RWPE2 (cell line): ENCODE results near the gene ATP10A.

Experiments
- ATAC-seq: fragments of 200-7000 bp; cut with Tn5 transposase; 3 replicates; pipeline ENCODE4 v1.9.1; 2021; ENCODE audit warnings: low read depth
- DNase-seq: peaks from one replicate; pipeline ENCODE4 v3.0.0-alpha.2; 2020; ENCODE audit warnings: low spot score
- H3K27ac ChIP-seq: fragments of 450-650 bp; 2 replicates; pipeline ENCODE4 v1.5.1; 2017; ENCODE audit warnings: mild to moderate bottlenecking; ENCODE audit not compliant: poor library complexity, severe bottlenecking
- H3K27me3 ChIP-seq: fragments of 250-450 bp; sonication (Bioruptor Pico); 2 replicates; pipeline ENCODE4 v1.5.1; 2021; ENCODE audit warnings: mild to moderate bottlenecking, moderate library complexity; ENCODE audit not compliant: insufficient read depth, poor library complexity, severe bottlenecking
- H3K36me3 ChIP-seq: fragments of 250-450 bp; sonication (Bioruptor Pico); 2 replicates; pipeline ENCODE4 v1.5.1; 2020; ENCODE audit warnings: low read depth, mild to moderate bottlenecking, moderate library complexity
- H3K4me1 ChIP-seq: fragments of 250-450 bp; sonication (Bioruptor Pico); 2 replicates; pipeline ENCODE4 v1.5.1; 2021; ENCODE audit warnings: mild to moderate bottlenecking, moderate library complexity; ENCODE audit not compliant: insufficient read depth, poor library complexity, severe bottlenecking
- H3K4me3 ChIP-seq: fragments of 250-450 bp; sonication (Bioruptor Pico); 2 replicates; pipeline ENCODE4 v1.5.1; 2021; ENCODE audit warnings: mild to moderate bottlenecking, moderate library complexity; ENCODE audit not compliant: severe bottlenecking
- H3K9me3 ChIP-seq: fragments of 250-450 bp; sonication (Bioruptor Pico); 2 replicates; pipeline ENCODE4 v1.5.1; 2021; ENCODE audit warnings: mild to moderate bottlenecking, moderate library complexity; ENCODE audit not compliant: severe bottlenecking
- CTCF ChIP-seq: fragments of 450-650 bp; IDR thresholded peaks from one replicate; pipeline ENCODE4 v1.5.1; 2017; ENCODE audit warnings: mild to moderate bottlenecking, moderate library complexity; ENCODE audit not compliant: poor library complexity, severe bottlenecking

The ATP10A gene

GRCh38 chr15:25655207-25655948 is 207.7 kb downstream of the ATP10A start:
- Histone ChIP-seq H3K36me3 (no peaks in the 10 kb centered on the region), H3K27me3 (peaks cover 11% of the 10 kb centered on the region), H3K4me1 (no peaks in the 10 kb centered on the region), H3K27ac (no peak overlapping the region), H3K9me3 (no peaks in the 10 kb centered on the region), H3K4me3 (no peak overlapping the region)
- no peak for DNase-seq
- no peak for TF ChIP-seq CTCF
- no peak for ATAC-seq

GRCh38 chr15:25653371-25653770 is 209.8 kb downstream of the ATP10A start:
- no peaks in the 10 kb centered on the region for H3K36me3 ChIP-seq
- H3K9me3 ChIP-seq: no peaks in the 10 kb centered on the region
- no peak overlapping the region for H3K27ac ChIP-seq
- peaks cover 13% of the 10 kb centered on the region for H3K27me3 ChIP-seq
- ATAC-seq (no peak), DNase-seq (no peak)
- TF ChIP-seq CTCF: no peak
- no peak overlapping the region for H3K4me3 ChIP-seq
- no peaks in the 10 kb centered on the region for H3K4me1 ChIP-seq

- DNase-seq: no peak
- no peak overlapping the region for H3K4me3 ChIP-seq
- no peak for ATAC-seq
- peaks cover 17% of the 10 kb centered on the region for H3K27me3 ChIP-seq
- no peaks in the 10 kb centered on the region for H3K9me3 ChIP-seq
- H3K4me1 ChIP-seq: no peaks in the 10 kb centered on the region
- no peaks in the 10 kb centered on the region for H3K36me3 ChIP-seq
- TF ChIP-seq CTCF: no peak
- H3K27ac ChIP-seq: no peak overlapping the region
Measured at GRCh38 chr15:25652704-25653103, 210.4 kb downstream of the ATP10A start.

- Histone ChIP-seq H3K9me3 (no peaks in the 10 kb centered on the region), H3K4me1 (no peaks in the 10 kb centered on the region), H3K36me3 (no peaks in the 10 kb centered on the region), H3K27me3 (peaks cover 25% of the 10 kb centered on the region), H3K4me3 (no peak overlapping the region), H3K27ac (no peak overlapping the region)
- no peak for TF ChIP-seq CTCF
- DNase-seq: no peak
- ATAC-seq: no peak
Measured at GRCh38 chr15:25649390-25649789, 213.7 kb downstream of the ATP10A start.

- Histone ChIP-seq H3K4me1 (no peaks in the 10 kb centered on the region), H3K36me3 (no peaks in the 10 kb centered on the region), H3K27me3 (peaks cover 37% of the 10 kb centered on the region), H3K4me3 (no peak overlapping the region), H3K9me3 (no peaks in the 10 kb centered on the region), H3K27ac (no peak overlapping the region)
- no peak for TF ChIP-seq CTCF
- ATAC-seq: no peak
- DNase-seq: no peak
Measured at GRCh38 chr15:25643120-25643519, 220.0 kb downstream of the ATP10A start.
